CD14-positive monocyte (primary cell): ENCODE measurements around the gene ARFGEF2. TPM values are rescaled to one million over a fixed set of nuclear protein-coding genes. Genes with fewer than 3 reads are reported as not detected.
A peak's percentile ranks its signal among the peaks of the same experiment; 100 is the strongest.

ENCODE experiments used
- DNase-seq, 3 donors: peaks; one replicate each; pipeline ENCODE4 v3.0.0-alpha.2; 2011 to 2022
- H2AFZ ChIP-seq: 2 replicates; pipeline ENCODE4 v1.6.0; 2012; ENCODE audit warnings: mild to moderate bottlenecking, low read depth, low read length, inconsistent platforms; ENCODE audit not compliant: insufficient read depth, poor library complexity, severe bottlenecking
- H3K27ac ChIP-seq, 2 donors: 1 replicate in 1 of 2; 2 replicates in 1 of 2; pipeline ENCODE4 v1.5.1; 2012 to 2013; ENCODE audit warnings: low read length in 2 of 2, control low read depth in 1 of 2, inconsistent platforms in 1 of 2, low read depth in 1 of 2, mild to moderate bottlenecking in 1 of 2
- H3K27me3 ChIP-seq, 2 donors: one replicate each; pipeline versions ENCODE4 v1.6.0 to v1.6.1; 2011 to 2013; ENCODE audit warnings: low read length in 2 of 2; ENCODE audit not compliant: control insufficient read depth in 2 of 2, insufficient read depth in 2 of 2
- H3K36me3 ChIP-seq, 2 donors: replicated peaks in 1 of 2; 1 replicate in 1 of 2; 2 replicates in 1 of 2; pipeline versions ENCODE4 v1.5.1 to v1.6.1; 2012 to 2013; ENCODE audit warnings: low read length in 2 of 2, control low read depth in 1 of 2, inconsistent platforms in 1 of 2, mild to moderate bottlenecking in 1 of 2; ENCODE audit not compliant: insufficient read depth in 2 of 2, control insufficient read depth in 1 of 2
- H3K4me1 ChIP-seq, 2 donors: 1 replicate in 1 of 2; 2 replicates in 1 of 2; pipeline versions ENCODE4 v1.5.1 to v1.6.1; 2012 to 2013; ENCODE audit warnings: low read length in 2 of 2, control low read depth in 1 of 2, inconsistent platforms in 1 of 2, mild to moderate bottlenecking in 1 of 2, moderate library complexity in 1 of 2; ENCODE audit not compliant: insufficient read depth in 2 of 2, control insufficient read depth in 1 of 2
- H3K4me2 ChIP-seq: replicated peaks from 2 replicates; pipeline ENCODE3; 2012; ENCODE audit warnings: low read length, moderate library complexity, mild to moderate bottlenecking; ENCODE audit not compliant: poor library complexity, severe bottlenecking; ENCODE audit errors: extremely low read depth
- H3K4me3 ChIP-seq, 3 experiments: fragments of 200-600 bp in 1 of 3; sonication (generic) in 1 of 3; replicated peaks in 1 of 3; 1 replicate in 2 of 3; 2 replicates in 1 of 3; pipeline ENCODE4 v1.5.1; 2011 to 2013; ENCODE audit warnings: low read length in 3 of 3, mild to moderate bottlenecking in 3 of 3, control low read depth in 2 of 3, low read depth in 2 of 3, inconsistent platforms in 1 of 3, moderate library complexity in 1 of 3
- H3K79me2 ChIP-seq: 2 replicates; pipeline ENCODE4 v1.6.0; 2012; ENCODE audit warnings: mild to moderate bottlenecking, control low read depth, inconsistent platforms, low read length, moderate library complexity; ENCODE audit not compliant: insufficient read depth
- H3K9ac ChIP-seq: 2 replicates; pipeline ENCODE4 v1.6.0; 2017; ENCODE audit warnings: low read length, mild to moderate bottlenecking; ENCODE audit not compliant: insufficient read depth, poor library complexity, severe bottlenecking
- H3K9me3 ChIP-seq, 2 donors: replicated peaks in 1 of 2; 1 replicate in 1 of 2; 2 replicates in 1 of 2; pipeline versions ENCODE4 v1.5.1 to v1.6.1; 2012 to 2013; ENCODE audit warnings: low read length in 2 of 2, control low read depth in 1 of 2; ENCODE audit not compliant: control insufficient read depth in 1 of 2, insufficient read depth in 1 of 2
- H4K20me1 ChIP-seq: 2 replicates; pipeline ENCODE4 v1.6.0; 2012; ENCODE audit warnings: mild to moderate bottlenecking, low read length, control low read depth, moderate library complexity; ENCODE audit not compliant: insufficient read depth
- H3K27ac Mint-ChIP-seq, 7 donors: one replicate each; pipeline ENCODE4 v1.8.0; 2020; ENCODE audit warnings: mild to moderate bottlenecking in 7 of 7, mixed read lengths in 7 of 7, moderate library complexity in 6 of 7, inconsistent platforms in 2 of 7
- H3K27me3 Mint-ChIP-seq, 3 donors: one replicate each; pipeline ENCODE4 v1.8.0; 2021 to 2022; ENCODE audit warnings: low read depth in 3 of 3, mild to moderate bottlenecking in 3 of 3, mixed read lengths in 3 of 3, moderate library complexity in 3 of 3, inconsistent platforms in 1 of 3
- H3K36me3 Mint-ChIP-seq, 2 donors: one replicate each; pipeline ENCODE4 v1.8.0; 2020; ENCODE audit warnings: mixed read lengths in 2 of 2, inconsistent platforms in 1 of 2, mild to moderate bottlenecking in 1 of 2
- H3K4me1 Mint-ChIP-seq: one replicate; pipeline ENCODE4 v1.8.0; 2020; ENCODE audit warnings: mild to moderate bottlenecking, mixed read lengths
- H3K4me3 Mint-ChIP-seq, 2 donors: one replicate each; pipeline ENCODE4 v1.8.0; 2020; ENCODE audit warnings: mild to moderate bottlenecking in 2 of 2, mixed read lengths in 2 of 2, moderate library complexity in 1 of 2
- H3K9me3 Mint-ChIP-seq, 7 donors: one replicate each; pipeline ENCODE4 v1.8.0; 2020 to 2022; ENCODE audit warnings: mixed read lengths in 7 of 7, mild to moderate bottlenecking in 6 of 7, moderate library complexity in 6 of 7, inconsistent platforms in 2 of 7
- CTCF ChIP-seq: fragments of 200-600 bp; IDR thresholded peaks from one replicate; pipeline ENCODE4 v1.8.0; 2022; ENCODE audit warnings: antibody characterized with exemption, mild to moderate bottlenecking
- WGBS: methylation state at CpG from one replicate; pipeline ENCODE4 v1.1.5; 2013; ENCODE audit warnings: missing lambda C conversion rate; ENCODE audit not compliant: insufficient coverage; 5-methylcytosine and 5-hydroxymethylcytosine counted together
- intact Hi-C, 2 donors: fragments of 100-400 bp; cut with micrococcal nuclease; formaldehyde crosslinking; loops; one replicate each; pipeline versions ENCODE4 v1.15.0 to v1.15.1; 2023
- polyA plus RNA-seq, 3 donors: library from polyadenylated mRNA; depleted of rRNA in 1 of 3; unstranded in 2 of 3; stranded (reverse) in 1 of 3; fragments of 300-500 nt in 2 of 3; fragments of >200 nt in 1 of 3; fragmentation: Illumina TruSeq in 2 of 3; gene quantifications; 1 replicate in 2 of 3; 2 replicates in 1 of 3; pipeline ENCODE4 v1.2.3, GENCODE V29; 2012 to 2021

Gene ARFGEF2
- polyA plus RNA-seq, 3 donors = 4.6 to 10.9 (median 5.5) TPM

- H3K36me3 ChIP-seq = no peaks in the 10 kb centered on the region
Measured at GRCh38 chr20:48919882-48920526, 1.5 kb upstream of the ARFGEF2 start.

More at GRCh38 chr20:48919882-48920526, 1.5 kb upstream of the ARFGEF2 start:
- Mint-ChIP-seq H3K36me3 (no peaks in the 10 kb centered on the region), H3K9me3 (peaks cover 0 to 1% (median 0%) of the 10 kb centered on the region in 7 donors), H3K27me3 (peaks cover 0 to 4% (median 1%) of the 10 kb centered on the region in 3 donors), H3K27ac (peak overlapping the region; percentile 99 to 100 (median 100)), H3K4me1 (peaks cover 50% of the 10 kb centered on the region), H3K4me3 (peak overlapping the region; percentile 94 to 97)
- peak; percentile 78 to 82 (median 79) for DNase-seq
- Histone ChIP-seq H3K4me3 (peak overlapping the region in 1 of 3 experiments; percentile 80), H3K79me2 (peaks cover 34% of the 10 kb centered on the region), H3K4me1 (peaks cover 42 to 47% of the 10 kb centered on the region in 2 donors), H3K9ac (peak overlapping the region; percentile 99), H3K27me3 (no peaks in the 10 kb centered on the region), H3K9me3 (no peaks in the 10 kb centered on the region), H2AFZ (no peak overlapping the region), H3K27ac (peak overlapping the region; percentile 88 to 98), H4K20me1 (peaks cover 8% of the 10 kb centered on the region), H3K4me2 (peak overlapping the region; percentile 75)
- no peak for TF ChIP-seq CTCF
- intact Hi-C loops = loop anchor here in 1 of 2 donors (5.0 to 10.0 kb wide), 3 partner anchors 93 to 1175 kb away; partner anchors contain the start of gene PREX1
- WGBS = 91% methylated on average over 2 of the region's 5 CpGs
